Ascending aorta (tissue), 2 donors: Measurements from ENCODE around the gene MLN. TPM values are rescaled to one million over a fixed set of nuclear protein-coding genes. Genes with fewer than 3 reads are reported as not detected.

Source experiments
- DNase-seq, 2 donors: peaks; one replicate each; pipeline ENCODE4 v3.0.0-alpha.2; 2019; ENCODE audit warnings: low spot score in 2 of 2
- H3K27ac ChIP-seq, 2 donors: fragments of 200-600 bp; sonication (generic); one replicate each; pipeline ENCODE4 v1.5.1; 2016 to 2017; ENCODE audit warnings: mild to moderate bottlenecking in 1 of 2
- H3K27me3 ChIP-seq: fragments of 200-600 bp; sonication (generic); one replicate; pipeline ENCODE4 v1.5.1; 2017
- H3K36me3 ChIP-seq, 2 donors: fragments of 200-600 bp; sonication (generic); one replicate each; pipeline ENCODE4 v1.5.1; 2016
- H3K4me1 ChIP-seq, 2 donors: fragments of 200-600 bp; sonication (generic); one replicate each; pipeline ENCODE4 v1.5.1; 2016 to 2017; ENCODE audit warnings: mild to moderate bottlenecking in 1 of 2
- H3K4me3 ChIP-seq, 2 donors: fragments of 200-600 bp; sonication (generic); one replicate each; pipeline ENCODE4 v1.5.1; 2016 to 2017; ENCODE audit warnings: mild to moderate bottlenecking in 1 of 2
- H3K9me3 ChIP-seq, 2 donors: fragments of 200-600 bp; sonication (generic); one replicate each; pipeline ENCODE4 v1.5.1; 2016
- CTCF ChIP-seq, 3 experiments: fragments of 200-600 bp in 2 of 3; fragments of 450-650 bp in 1 of 3; sonication (generic) in 2 of 3; IDR thresholded peaks; one replicate each; pipeline ENCODE4 v1.5.1; 2016 to 2019; ENCODE audit warnings: antibody characterized with exemption in 3 of 3, mild to moderate bottlenecking in 1 of 3, moderate library complexity in 1 of 3
- intact Hi-C: fragments of 100-400 bp; cut with DNase I; formaldehyde crosslinking; loops from one replicate; pipeline ENCODE4 v1.15.1; 2023
- total RNA-seq: library from RNA; depleted of rRNA; stranded (reverse); fragments of >200 nt; gene quantifications from one replicate; pipeline ENCODE4 v1.1.0, GENCODE V29; 2016

The MLN gene
- total RNA-seq, 1 donor from 2014 or later = not detected

GRCh38 chr6:33774774-33775173 lies 29.0 kb downstream of the MLN start:
- no peak overlapping the region for H3K4me3 ChIP-seq

GRCh38 chr6:33772902-33773472 lies 30.8 kb downstream of the MLN start:
- DNase-seq = no peak
- H3K27ac ChIP-seq = peak overlapping the region in 1 of 2 donors; percentile 92
- intact Hi-C loops = no loop called here
- peaks cover 12 to 44% of the 10 kb centered on the region in 2 donors for H3K4me1 ChIP-seq
- no peaks in the 10 kb centered on the region for H3K27me3 ChIP-seq
- TF ChIP-seq CTCF (IDR thresholded peaks at IDR 0.05) = no peak
- H3K4me3 ChIP-seq = no peak overlapping the region
- H3K9me3 ChIP-seq = no peaks in the 10 kb centered on the region
- peaks cover 52 to 58% of the 10 kb centered on the region in 2 donors for H3K36me3 ChIP-seq

More at GRCh38 chr6:33774774-33775173, 29.0 kb downstream of the MLN start:
- Histone ChIP-seq H3K27ac (no peak overlapping the region), H3K36me3 (peaks cover 70 to 76% of the 10 kb centered on the region in 2 donors), H3K27me3 (no peaks in the 10 kb centered on the region), H3K4me1 (peaks cover 12 to 34% of the 10 kb centered on the region in 2 donors), H3K9me3 (no peaks in the 10 kb centered on the region)
- no peak for DNase-seq
- intact Hi-C loops = no loop called here
- no peak for TF ChIP-seq CTCF (IDR thresholded peaks at IDR 0.05)

- Histone ChIP-seq H3K4me3 (peak overlapping the region; percentile 18 to 42), H3K9me3 (no peaks in the 10 kb centered on the region)
These were observed 31.5 kb downstream of the MLN start for GRCh38 chr6:33772082-33772830.

GRCh38 chr6:33771146-33772081 lies 32.4 kb downstream of the MLN start:
- Histone ChIP-seq H3K27ac (peak overlapping the region; percentile 80 to 92), H3K36me3 (peaks cover 36 to 42% of the 10 kb centered on the region in 2 donors), H3K4me1 (peaks cover 12 to 44% of the 10 kb centered on the region in 2 donors), H3K4me3 (peak overlapping the region; percentile 18 to 42), H3K27me3 (no peaks in the 10 kb centered on the region), H3K9me3 (no peaks in the 10 kb centered on the region)
- peak; percentile 92 to 97 (median 94) for TF ChIP-seq CTCF (IDR thresholded peaks at IDR 0.05)
- intact Hi-C loops = loop anchor here (1.0 to 2.0 kb wide), 2 partner anchors 17 to 27 kb away; no protein-coding TSS in a partner anchor
- peak in 1 of 2 donors; percentile 87 for DNase-seq

More at GRCh38 chr6:33772082-33772830, 31.5 kb downstream of the MLN start:
- peaks cover 12 to 44% of the 10 kb centered on the region in 2 donors for H3K4me1 ChIP-seq
- peaks cover 45 to 50% of the 10 kb centered on the region in 2 donors for H3K36me3 ChIP-seq
- intact Hi-C loops = no loop called here
- H3K27ac ChIP-seq = peak overlapping the region; percentile 80 to 92
- no peak for DNase-seq
- no peaks in the 10 kb centered on the region for H3K27me3 ChIP-seq
- no peak for TF ChIP-seq CTCF (IDR thresholded peaks at IDR 0.05)

GRCh38 chr6:33770833-33771145 lies 33.0 kb downstream of the MLN start:
- no peaks in the 10 kb centered on the region for H3K27me3 ChIP-seq
- no peak for DNase-seq
- H3K36me3 ChIP-seq = peaks cover 30 to 36% of the 10 kb centered on the region in 2 donors
- no peaks in the 10 kb centered on the region for H3K9me3 ChIP-seq
- peaks cover 12 to 44% of the 10 kb centered on the region in 2 donors for H3K4me1 ChIP-seq
- intact Hi-C loops = loop anchor here (1.0 to 2.0 kb wide), 2 partner anchors 18 to 26 kb away; no protein-coding TSS in a partner anchor
- H3K4me3 ChIP-seq = peak overlapping the region in 1 of 2 donors; percentile 42
- no peak for TF ChIP-seq CTCF (IDR thresholded peaks at IDR 0.05)
- peak overlapping the region; percentile 80 to 92 for H3K27ac ChIP-seq
